WERI-Rb-1 (cell line): Measurements from ENCODE around the gene RSPH6A.
A peak's percentile ranks its signal among the peaks of the same experiment; 100 is the strongest.

Experiments used
- DNase-seq: peaks from one replicate; pipeline ENCODE4 v3.0.0-alpha.2; 2020
- H3K27ac ChIP-seq: fragments of 250-450 bp; sonication (Bioruptor Pico); 2 replicates; pipeline ENCODE4 v1.5.1; 2020; ENCODE audit warnings: mild to moderate bottlenecking, moderate library complexity
- H3K27me3 ChIP-seq: fragments of 250-450 bp; sonication (Bioruptor Pico); 2 replicates; pipeline ENCODE4 v1.5.1; 2021; ENCODE audit warnings: mild to moderate bottlenecking, low read depth, moderate library complexity; ENCODE audit not compliant: insufficient read depth, severe bottlenecking
- H3K36me3 ChIP-seq: fragments of 250-450 bp; sonication (Bioruptor Pico); 2 replicates; pipeline ENCODE4 v1.5.1; 2020; ENCODE audit warnings: mild to moderate bottlenecking, moderate library complexity
- H3K4me3 ChIP-seq: 2 replicates; pipeline ENCODE4 v1.5.1; 2011; ENCODE audit warnings: low read depth, mild to moderate bottlenecking, control low read depth, low read length
- H3K9me3 ChIP-seq: fragments of 250-450 bp; sonication (Bioruptor Pico); 2 replicates; pipeline ENCODE4 v1.5.1; 2021; ENCODE audit warnings: mild to moderate bottlenecking, moderate library complexity; ENCODE audit not compliant: severe bottlenecking
- CTCF ChIP-seq: IDR thresholded peaks from 2 replicates; pipeline ENCODE4 v1.5.1; 2011; ENCODE audit warnings: low read depth, mild to moderate bottlenecking, control low read depth, inconsistent platforms, low read length

The RSPH6A gene

GRCh38 chr19:45768984-45769782 lies 45.9 kb downstream of the RSPH6A start, which contains the start of gene SIX5:
Gene SIX5 (minus strand): TSS chr19:45769252. CDS start chr19:45768844, 408 bp downstream.
- H3K9me3 ChIP-seq, result no peaks in the 10 kb centered on the region
- peak within 1 kb of the TSS; percentile 62 for H3K4me3 ChIP-seq
- TF ChIP-seq CTCF, result no peak
- H3K27me3 ChIP-seq, result no peaks in the 10 kb centered on the region
- H3K36me3 ChIP-seq, result no peaks in the 10 kb centered on the region; the same call in 1 of the 2 replicates
- H3K27ac ChIP-seq, result peak within 1 kb of the TSS; percentile 78
- DNase-seq, result peak; percentile 96

DNA sequence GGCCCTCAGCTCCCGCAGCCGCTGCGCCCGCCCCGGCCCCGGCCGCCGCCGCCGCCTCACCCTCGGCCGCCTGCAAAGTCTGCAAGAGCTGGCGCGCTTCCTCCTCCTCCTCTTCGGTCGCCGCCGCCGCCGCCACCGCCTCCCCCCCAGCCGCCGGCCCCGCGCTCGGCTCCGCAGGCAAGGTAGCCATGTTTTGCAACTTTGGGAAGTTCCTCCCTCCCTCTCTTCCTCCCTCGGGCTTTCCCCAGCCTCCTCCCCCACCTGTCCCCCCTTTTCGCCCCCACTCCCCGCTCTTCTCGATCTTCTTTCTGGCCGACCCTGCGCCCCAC lies 46.5 kb downstream of the RSPH6A start:
- H3K27ac ChIP-seq, result peak overlapping the region; percentile 78
- peak; percentile 45 for DNase-seq
- peak overlapping the region; percentile 62 for H3K4me3 ChIP-seq

GRCh38 chr19:45767881-45768654 lies 47.0 kb downstream of the RSPH6A start:
- Histone ChIP-seq H3K36me3 (no peaks in the 10 kb centered on the region; the same call in 1 of the 2 replicates), H3K4me3 (peak overlapping the region; percentile 62), H3K9me3 (no peaks in the 10 kb centered on the region), H3K27ac (peak overlapping the region; percentile 60), H3K27me3 (no peaks in the 10 kb centered on the region)
- peak; percentile 70 for DNase-seq
- no peak for TF ChIP-seq CTCF

More for the DNA sequence above, 46.5 kb downstream of the RSPH6A start:
- no peak for TF ChIP-seq CTCF
- no peaks in the 10 kb centered on the region for H3K9me3 ChIP-seq
- H3K36me3 ChIP-seq, result no peaks in the 10 kb centered on the region; the same call in 1 of the 2 replicates
- no peaks in the 10 kb centered on the region for H3K27me3 ChIP-seq

DNA sequence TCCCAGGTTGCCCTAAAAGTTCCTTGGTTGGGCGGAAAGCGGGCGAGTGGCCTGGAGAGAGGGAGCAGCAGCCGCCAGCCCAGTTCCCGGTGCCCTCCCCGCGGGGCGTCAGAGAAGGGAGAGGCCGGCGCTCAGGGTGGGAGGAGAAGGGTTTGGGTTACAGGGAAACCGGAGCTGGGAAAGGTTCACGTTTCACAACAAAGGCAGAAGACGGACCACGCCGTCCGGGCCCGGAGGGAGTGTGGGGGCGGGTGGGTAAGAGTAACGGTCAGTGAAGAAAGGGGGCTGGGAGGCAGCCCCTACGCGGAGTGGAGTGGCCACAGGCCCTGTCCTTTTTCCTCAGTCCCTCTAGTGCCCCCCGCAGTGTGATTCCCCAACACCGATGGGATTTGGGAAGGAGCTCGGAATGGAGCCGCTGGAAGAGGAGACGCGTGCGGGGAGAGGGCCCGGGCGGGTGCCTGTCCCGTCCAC lies 47.7 kb downstream of the RSPH6A start:
- no peaks in the 10 kb centered on the region for H3K27me3 ChIP-seq
- H3K27ac ChIP-seq, result peak overlapping the region; percentile 60
- peak; percentile 40 for DNase-seq
- H3K4me3 ChIP-seq, result peak overlapping the region; percentile 62
- no peaks in the 10 kb centered on the region for H3K9me3 ChIP-seq
- TF ChIP-seq CTCF, result no peak
- no peaks in the 10 kb centered on the region; the same call in 1 of the 2 replicates for H3K36me3 ChIP-seq

- DNase-seq, result no peak
- Histone ChIP-seq H3K9me3 (no peaks in the 10 kb centered on the region), H3K4me3 (peak overlapping the region; percentile 62), H3K27ac (peak overlapping the region; percentile 60; the same call in 1 of the 2 replicates), H3K36me3 (no peaks in the 10 kb centered on the region; the same call in 1 of the 2 replicates), H3K27me3 (no peaks in the 10 kb centered on the region)
- TF ChIP-seq CTCF, result no peak
Measured at GRCh38 chr19:45766869-45767346, 48.2 kb downstream of the RSPH6A start.
